HL-60 (cell line): Measurements from ENCODE around the gene PTCHD4.

Experiments used
- CTCF ChIP-seq: IDR thresholded peaks from one replicate; pipeline ENCODE4 v1.5.1; 2011; ENCODE audit warnings: low read length, control low read depth, inconsistent platforms; ENCODE audit not compliant: insufficient read depth
- GABPA ChIP-seq: IDR thresholded peaks from 2 replicates; pipeline ENCODE4 v1.6.1; 2012; ENCODE audit warnings: low read depth

DNA sequence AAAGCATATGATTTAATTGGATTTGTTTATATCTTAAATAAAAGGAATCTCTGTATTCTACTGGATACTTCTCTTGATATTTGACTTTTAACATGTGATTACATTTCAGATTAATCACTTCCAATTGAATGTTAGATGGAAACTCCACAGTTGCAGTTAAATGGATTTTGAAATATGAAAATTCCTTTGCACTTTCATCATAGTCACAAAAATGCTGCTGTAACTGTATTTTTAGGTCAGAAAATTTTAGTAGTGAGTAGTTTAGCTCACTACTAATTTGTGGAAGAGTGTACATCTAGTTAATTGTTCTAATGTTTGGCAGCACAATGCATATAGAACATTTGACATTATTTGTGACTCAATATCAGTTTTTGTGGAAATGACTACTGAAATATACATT, 26.8 kb downstream of the PTCHD4 start:
- no peak for TF ChIP-seq GABPA
- TF ChIP-seq CTCF = no peak
